HG03095 (cell line): ENCODE data around the gene ASCL2.

Source experiments
- ATAC-seq: cut with Tn5 transposase; IDR thresholded peaks from one replicate; pipeline ENCODE4 v1.9.1; 2021; ENCODE audit warnings: moderate library complexity; ENCODE audit not compliant: unreplicated experiment

The ASCL2 gene

GRCh38 chr11:2275334-2276279 lies 5.2 kb upstream of the ASCL2 start:
- ATAC-seq = no peak

GRCh38 chr11:2273771-2274170 lies 3.4 kb upstream of the ASCL2 start:
- ATAC-seq = no peak

GRCh38 chr11:2273311-2273710 lies 2.9 kb upstream of the ASCL2 start:
- ATAC-seq = no peak

DNA sequence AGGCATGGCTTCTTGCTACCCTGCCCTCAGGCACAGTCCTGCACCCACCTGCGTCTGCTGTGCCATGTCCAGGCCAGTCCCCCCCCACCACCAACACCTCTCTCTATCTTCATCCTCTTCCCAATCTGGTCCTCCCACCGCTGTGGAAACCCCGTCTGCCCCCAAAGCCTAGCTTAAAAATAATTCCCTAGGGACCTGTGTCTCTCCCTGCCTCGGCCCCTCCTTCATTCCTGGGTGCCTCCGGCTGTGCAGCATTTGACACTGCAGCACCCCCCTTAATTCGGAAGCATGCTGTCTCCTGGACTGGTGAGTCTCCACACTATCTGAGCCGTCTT lies 2.5 kb upstream of the ASCL2 start:
- no peak for ATAC-seq

GRCh38 chr11:2272228-2272945 lies 2.0 kb upstream of the ASCL2 start:
- no peak for ATAC-seq

DNA sequence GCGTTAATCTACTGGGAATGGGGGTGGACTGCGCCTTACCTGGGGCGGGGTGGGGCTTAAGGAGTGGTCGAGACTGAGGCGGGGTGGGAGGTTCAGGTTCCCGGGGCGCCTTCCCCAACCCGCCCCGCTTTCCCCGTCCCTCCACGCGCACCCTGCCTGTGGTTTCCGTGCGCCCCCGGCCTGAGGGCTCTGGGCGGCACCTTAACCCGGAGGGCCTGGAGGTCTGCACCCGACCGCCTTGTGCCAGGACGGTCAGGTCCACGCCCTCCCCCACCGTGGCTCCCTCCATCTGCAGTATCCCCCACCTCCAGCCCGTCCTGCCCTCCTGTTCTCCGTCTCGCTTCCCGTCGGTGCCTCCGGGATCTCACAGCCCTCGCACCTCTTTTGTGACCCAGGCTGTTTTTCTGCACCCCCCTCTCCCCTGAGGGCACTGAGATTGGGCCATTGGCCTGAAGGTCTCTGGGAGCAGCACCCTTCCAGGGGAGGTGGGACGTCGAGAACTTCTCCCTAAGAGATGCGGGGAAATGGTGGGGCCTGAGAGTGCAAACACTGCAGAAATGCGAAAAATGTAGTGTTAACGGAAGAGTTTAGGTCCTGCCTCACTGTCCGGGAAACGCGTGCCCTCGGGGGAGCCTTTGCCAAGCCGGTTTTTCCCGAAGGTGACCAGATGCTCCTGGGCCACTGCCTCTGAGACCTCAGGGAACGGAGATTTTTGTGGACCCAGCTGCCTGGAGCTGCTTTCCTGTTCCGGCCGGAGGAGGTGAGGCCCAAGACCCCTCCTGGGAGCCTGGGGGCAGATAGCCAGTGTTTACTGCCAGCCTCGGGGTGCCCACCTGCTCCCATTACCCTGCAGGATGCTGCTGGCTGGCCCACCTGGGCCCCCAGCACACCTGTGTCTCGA lies 1.2 kb upstream of the ASCL2 start:
- ATAC-seq = no peak

GRCh38 chr11:2271077-2271326 lies 614 bp upstream of the ASCL2 start:
- ATAC-seq = no peak

DNA sequence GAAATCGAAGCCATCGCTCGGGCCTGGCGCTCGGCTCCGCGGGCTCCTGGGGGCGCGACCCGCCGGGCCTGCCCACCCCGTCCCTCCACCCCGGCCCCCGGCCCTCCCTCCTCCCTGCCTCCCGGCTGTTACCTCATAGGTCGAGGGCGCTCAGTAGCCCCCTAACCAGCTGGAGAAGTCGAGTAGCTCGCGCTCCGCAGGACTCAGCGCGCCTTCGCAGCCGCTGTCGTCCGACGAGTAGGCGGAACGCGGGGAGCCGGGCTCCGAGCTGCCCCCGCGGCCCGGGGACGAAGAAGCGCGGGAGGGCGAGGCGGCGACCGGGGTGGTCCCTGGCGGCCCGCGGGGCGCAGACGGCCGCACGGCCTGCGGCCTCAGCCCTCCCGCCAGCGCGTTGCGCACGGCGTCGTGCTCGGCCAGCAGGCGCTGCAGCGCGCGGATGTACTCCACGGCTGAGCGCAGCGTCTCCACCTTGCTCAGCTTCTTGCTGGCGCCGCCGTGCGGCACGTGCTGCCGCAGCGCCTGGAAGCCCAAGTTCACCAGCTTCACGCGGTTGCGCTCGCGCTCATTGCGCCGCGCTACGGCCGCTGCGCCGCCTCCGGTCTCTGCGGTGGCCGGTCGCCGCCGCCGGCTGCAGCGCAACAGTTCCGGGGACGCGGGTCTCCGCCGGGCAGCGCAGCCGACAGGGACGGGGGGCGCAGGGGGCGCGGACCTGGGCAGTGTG lies 627 bp downstream of the ASCL2 start:
- no peak for ATAC-seq

- ATAC-seq = no peak
These were observed 1.4 kb downstream of the ASCL2 start for GRCh38 chr11:2268729-2269600.

- ATAC-seq = no peak
These were observed 2.3 kb downstream of the ASCL2 start for GRCh38 chr11:2267851-2268728.

GRCh38 chr11:2267306-2267850 lies 3.0 kb downstream of the ASCL2 start:
- ATAC-seq = no peak

DNA sequence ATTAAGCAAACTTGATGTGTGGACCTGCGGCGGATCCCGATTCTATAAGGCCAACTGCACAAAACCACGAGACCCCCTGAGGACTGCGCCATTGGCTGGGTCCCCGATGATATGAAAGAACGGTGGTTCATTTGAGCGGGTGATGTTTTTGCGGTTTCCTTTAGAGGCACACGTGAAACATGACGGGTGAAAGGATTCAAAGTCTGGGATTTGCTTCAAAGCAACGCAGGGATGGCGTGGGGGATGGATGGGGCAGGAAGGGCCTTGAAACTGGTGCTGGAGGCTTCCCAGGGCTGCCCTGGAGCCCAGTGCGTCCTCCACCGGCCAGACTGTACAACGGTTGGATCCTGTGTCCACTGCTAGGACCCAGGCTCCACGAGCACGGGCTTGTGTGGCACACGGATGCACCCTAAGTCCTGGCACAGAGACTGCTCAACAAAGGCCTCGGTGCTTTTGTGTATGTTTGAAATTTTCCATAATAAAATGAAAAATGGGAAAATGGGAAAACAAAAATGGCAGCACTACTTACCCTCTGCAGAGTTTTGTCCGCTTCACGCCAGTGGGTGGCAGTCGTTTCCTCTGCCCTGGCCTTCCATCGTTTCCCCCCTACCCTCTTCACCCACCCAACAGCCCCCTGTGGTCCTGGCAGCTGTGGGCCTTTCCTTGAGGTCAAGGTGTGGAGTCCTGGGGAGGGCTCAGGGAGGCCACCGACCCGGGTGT lies 3.6 kb downstream of the ASCL2 start:
- ATAC-seq = no peak

- no peak for ATAC-seq
These were observed 4.4 kb downstream of the ASCL2 start for GRCh38 chr11:2265854-2266585.

- peak; percentile 47 for ATAC-seq
These were observed 5.0 kb downstream of the ASCL2 start for GRCh38 chr11:2265396-2265795.

GRCh38 chr11:2264366-2265053 lies 5.9 kb downstream of the ASCL2 start:
- ATAC-seq = no peak

- ATAC-seq = no peak
These were observed 6.5 kb downstream of the ASCL2 start for GRCh38 chr11:2263724-2264360.
